NAMALWA (cell line): ENCODE measurements around the gene MYCBP.
A peak's percentile ranks its signal among the peaks of the same experiment; 100 is the strongest.

ENCODE experiments used
- DNase-seq: peaks from one replicate; pipeline ENCODE4 v3.0.0-alpha.2; 2015; ENCODE audit warnings: low spot score

The MYCBP gene

DNA sequence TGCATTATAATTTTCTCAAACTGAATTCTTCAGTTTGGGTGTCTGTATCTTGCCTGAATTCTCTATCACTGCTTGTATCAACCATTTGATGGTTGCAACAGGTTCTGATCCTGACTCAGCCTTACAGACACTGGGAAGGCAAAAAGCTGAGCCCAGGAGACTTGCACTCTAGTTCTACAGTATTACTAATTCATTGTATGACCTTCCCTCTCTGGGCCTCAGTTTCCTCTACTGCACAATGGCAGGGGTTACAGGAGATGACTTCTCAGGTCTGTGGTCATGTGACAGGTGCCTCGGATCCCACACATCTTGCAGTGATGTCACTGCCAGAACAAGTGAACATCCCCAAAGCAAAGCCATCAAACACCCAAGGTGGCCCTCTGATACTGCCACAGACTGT, 52.3 kb downstream of the MYCBP start:
- DNase-seq: no peak

DNA sequence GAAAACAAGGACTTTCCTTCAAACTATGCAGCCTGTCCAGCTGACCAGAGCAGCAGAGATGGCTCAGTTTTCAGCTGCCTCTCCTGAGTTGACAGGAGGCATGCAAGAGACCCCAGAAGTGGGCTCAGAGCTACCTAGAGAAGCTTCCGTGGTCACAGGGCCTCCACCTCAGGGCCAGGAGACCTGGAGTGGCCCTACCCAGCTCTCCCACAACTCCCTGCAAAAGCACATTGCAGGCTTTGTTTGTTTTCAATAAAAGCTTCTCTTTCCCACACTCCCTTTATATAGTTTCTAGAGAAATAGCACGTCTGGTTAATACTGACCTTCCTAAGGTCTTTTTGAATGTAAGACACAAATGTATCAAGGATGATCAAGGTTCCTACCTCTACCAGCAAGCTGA, 53.6 kb downstream of the MYCBP start:
- no peak for DNase-seq

GRCh38 chr1:38819040-38819439, 54.1 kb downstream of the MYCBP start:
- DNase-seq: no peak

DNA sequence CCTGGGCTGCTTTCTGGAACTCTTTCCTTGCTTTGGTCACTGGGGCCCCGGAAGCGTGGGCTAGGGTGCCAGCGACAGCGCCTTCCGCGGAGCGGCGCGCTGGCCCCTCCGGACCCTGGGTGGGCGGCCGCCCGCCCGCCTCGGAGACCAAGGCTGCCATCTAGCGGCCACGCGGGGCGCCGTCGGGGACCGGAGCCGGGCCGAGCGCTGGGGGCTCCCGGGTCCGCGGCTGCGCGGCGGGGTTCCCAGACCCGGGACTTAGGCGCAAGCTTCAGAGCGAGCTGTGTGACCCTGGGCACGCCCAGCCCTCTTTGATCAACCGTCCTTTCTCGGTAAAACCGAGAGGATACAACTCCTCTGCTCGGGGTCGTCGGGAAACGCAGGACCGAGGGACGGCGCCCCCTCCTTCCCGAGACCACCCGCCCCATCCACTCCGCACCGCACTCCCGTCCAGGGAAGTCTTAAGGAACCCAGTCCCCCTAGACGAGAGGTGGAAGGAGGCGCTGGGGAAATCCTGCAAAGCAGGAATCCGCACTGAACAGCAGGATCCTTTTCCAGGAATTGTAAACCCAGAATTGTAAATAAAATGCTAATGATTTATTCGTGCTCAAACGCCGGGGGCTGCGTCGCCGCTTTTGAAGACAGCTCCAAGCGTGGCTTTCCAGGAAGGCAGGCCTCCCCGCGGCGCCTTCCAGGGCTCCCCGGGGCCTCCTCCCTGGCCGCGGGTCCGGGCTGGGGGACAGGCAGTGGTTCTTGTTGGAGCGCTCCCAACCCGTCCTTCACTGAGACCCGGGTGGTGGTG, 54.8 kb downstream of the MYCBP start:
- peak; percentile 35 for DNase-seq

DNA sequence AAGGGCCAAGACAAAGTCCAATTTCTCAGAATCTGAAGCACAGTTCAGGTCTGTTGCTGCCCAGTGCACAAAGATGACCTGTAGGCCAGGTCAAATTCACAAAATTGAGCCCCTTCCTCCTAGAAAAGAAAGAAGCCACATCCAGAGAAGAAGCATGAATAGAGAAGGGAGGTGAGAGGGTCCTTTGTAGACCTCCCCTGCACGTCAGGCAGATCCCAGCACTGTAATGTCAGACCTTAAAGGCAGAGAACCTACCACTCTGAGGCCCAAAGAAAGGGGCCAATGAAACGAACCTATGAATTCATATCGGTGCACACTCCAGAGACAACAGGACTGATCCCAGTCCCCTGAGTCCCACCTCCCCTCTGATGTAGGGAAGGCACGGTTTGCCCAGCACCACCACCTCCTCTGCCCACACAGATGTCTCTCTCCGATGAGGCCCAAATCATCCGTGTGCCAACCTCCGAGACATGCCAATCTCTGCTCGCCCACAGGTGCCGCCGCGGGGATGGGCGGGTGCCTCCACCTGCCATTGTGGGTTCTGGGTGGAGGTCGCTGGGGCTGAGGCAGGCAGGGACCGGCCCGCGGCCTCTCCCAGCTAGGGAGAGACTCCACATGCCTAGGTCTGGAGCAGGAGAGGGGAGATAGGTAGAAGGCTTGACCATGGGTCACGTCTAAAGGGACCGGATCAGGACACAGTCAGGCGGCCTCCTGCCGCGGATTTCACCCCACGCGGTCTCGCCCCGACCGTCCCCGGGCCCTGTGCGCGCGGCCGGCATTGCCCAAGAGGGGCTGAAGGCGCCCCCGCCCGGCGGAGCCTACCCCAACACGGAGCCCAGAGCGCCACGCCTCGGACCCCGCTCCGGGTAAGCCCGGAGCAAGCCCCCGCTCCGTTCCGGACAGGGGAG, 55.6 kb downstream of the MYCBP start:
- no peak for DNase-seq

GRCh38 chr1:38815903-38816627, 57.1 kb downstream of the MYCBP start:
- DNase-seq: no peak

DNA sequence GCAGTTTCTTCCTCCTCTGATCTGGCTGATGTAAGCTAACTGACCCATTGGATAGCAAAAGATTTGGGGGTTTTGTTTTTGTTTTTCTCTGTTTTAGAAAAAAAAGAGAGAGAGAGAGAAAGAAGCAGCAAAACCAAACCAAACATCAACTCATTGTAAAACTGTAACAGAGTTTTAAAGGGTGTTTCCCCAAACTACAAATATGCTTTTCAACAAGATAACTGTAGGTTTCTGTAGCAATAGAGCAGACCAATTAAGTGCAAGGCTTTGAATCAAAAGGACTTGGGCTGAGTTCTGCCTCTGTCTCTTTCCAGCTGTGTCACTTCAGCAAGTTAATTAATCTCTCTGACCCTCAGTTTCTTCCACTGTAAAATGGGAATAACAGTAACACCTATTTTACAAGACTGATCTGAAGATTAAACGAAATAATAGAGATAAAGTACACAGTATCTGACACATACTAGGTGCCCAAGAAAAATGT, 58.1 kb downstream of the MYCBP start:
- no peak for DNase-seq

GRCh38 chr1:38814444-38814983, 58.6 kb downstream of the MYCBP start:
- DNase-seq: no peak

- no peak for DNase-seq
Measured at GRCh38 chr1:38812981-38813380, 60.2 kb downstream of the MYCBP start.
